ENCODE data around the gene LRRC53. TPM values are rescaled to one million over a fixed set of nuclear protein-coding genes. Genes with fewer than 3 reads are reported as not detected.

Gene LRRC53
- total RNA-seq, 4 donors from 2014 or later = not detected

DNA sequence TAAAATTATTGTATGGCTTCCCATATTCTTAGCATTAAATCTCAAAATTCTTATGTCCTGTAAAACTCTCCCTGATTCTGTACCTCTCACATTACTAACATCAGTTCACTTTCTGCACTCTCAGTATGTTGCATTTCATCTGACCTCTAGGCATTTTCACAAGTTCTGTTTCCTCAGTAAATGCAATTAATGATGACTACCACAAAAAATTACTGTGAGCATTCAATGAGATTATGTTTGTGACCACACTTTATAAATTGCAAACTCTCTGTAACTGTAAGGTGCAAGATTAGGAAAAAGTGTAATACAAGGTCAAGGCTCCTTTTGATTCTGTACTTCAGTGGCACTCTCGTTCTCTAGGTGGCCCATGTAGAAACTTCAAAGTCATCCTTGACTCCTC is 60.4 kb downstream of the LRRC53 start:
- TF ChIP-seq, protein P1, sequence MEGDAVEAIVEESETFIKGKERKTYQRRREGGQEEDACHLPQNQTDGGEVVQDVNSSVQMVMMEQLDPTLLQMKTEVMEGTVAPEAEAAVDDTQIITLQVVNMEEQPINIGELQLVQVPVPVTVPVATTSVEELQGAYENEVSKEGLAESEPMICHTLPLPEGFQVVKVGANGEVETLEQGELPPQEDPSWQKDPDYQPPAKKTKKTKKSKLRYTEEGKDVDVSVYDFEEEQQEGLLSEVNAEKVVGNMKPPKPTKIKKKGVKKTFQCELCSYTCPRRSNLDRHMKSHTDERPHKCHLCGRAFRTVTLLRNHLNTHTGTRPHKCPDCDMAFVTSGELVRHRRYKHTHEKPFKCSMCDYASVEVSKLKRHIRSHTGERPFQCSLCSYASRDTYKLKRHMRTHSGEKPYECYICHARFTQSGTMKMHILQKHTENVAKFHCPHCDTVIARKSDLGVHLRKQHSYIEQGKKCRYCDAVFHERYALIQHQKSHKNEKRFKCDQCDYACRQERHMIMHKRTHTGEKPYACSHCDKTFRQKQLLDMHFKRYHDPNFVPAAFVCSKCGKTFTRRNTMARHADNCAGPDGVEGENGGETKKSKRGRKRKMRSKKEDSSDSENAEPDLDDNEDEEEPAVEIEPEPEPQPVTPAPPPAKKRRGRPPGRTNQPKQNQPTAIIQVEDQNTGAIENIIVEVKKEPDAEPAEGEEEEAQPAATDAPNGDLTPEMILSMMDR (IDR thresholded peaks at IDR 0.05) = no peak
- DNase-seq (ENCODE audit: low spot score) (no peak), ATAC-seq (ENCODE audit: low FRiP score) (no peak)

DNA sequence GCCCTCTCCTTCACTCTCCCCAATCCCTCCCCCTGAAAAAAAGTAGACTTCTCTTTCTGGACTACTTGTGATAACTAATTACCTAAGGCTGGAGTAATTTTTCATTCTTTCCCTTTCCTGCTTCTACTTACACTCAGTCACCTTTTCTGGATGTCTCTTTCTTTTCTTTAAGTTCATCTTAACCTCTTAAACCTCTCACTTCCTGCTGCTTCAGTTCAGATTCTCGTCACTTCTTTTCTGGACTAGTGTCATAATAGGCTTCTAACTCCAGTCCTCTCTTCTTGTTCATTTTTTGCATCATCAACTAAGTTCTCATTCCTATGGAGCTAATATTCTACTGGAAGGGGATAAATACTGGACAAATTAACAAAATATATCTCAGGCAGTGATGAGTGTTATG is 75.4 kb downstream of the LRRC53 start:
- TF ChIP-seq, protein P1 (IDR thresholded peaks at IDR 0.05) = no peak
- DNase-seq (ENCODE audit: low spot score) (no peak), ATAC-seq (ENCODE audit: low FRiP score) (no peak)

DNA sequence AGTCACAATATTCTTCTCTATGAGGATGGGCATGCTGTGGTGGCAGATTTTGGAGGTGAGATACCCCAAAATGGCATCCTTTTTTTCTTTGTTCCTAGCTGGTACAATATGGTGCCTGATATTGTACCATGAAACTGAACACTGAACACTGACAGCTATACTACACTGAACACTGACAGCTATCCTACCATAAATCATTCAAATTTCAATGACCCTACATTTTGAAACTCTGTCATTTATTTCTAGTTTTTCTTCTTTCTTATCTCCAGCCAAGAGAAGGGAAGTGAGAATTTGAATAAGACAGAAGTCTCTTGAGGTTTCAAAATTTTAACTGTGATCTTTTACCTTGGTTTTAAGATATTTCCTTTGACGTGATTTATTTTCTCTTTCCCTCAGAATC is 76.3 kb downstream of the LRRC53 start:
- no peak for ATAC-seq (ENCODE audit: low FRiP score)
- DNase-seq (ENCODE audit: low spot score) = no peak
- TF ChIP-seq, protein P1 (IDR thresholded peaks at IDR 0.05) = no peak

DNA sequence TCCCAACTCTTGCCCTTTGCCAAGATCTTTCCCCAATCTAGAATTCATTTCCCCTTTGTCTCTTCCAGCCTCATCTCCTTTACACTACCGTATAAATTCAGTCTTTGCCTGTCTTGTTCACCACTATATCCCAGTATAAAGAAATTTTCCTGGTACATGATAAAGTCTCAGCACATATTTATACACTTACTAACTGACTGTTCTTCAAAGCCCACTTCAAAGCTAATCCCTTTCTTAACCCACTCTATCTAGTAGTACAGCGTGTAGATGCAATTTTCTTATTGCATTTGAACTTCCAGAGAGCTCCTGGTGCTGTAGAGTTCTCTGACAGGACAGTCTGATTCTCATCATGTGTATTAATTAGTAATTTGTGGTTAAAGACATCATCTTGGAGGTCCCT is 78.1 kb downstream of the LRRC53 start:
- TF ChIP-seq, protein P1 (IDR thresholded peaks at IDR 0.05) = no peak
- no peak for DNase-seq (ENCODE audit: low spot score)
- ATAC-seq (ENCODE audit: low FRiP score) = no peak

DNA sequence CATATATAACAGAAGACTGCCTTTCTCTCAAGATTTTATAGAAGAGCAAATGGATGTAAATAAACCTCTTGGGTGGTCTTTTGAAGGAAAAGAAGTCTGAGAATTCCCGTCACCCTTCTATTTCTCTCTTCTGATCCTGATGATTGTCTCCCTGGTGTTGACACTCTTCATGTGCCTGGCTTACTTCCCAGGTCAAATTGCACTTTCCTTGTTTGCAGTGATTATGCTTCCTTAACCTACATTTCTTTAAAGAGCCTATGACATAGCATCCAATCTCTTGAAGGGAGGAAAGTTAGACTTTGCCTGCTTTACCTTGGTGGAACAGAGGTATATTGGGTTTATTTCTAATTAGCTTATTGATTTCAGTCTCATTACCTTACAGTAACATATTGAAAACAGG is 80.1 kb downstream of the LRRC53 start:
- TF ChIP-seq, protein P1 (IDR thresholded peaks at IDR 0.05) = no peak
- no peak for ATAC-seq (ENCODE audit: low FRiP score)
- DNase-seq (ENCODE audit: low spot score) = no peak

DNA sequence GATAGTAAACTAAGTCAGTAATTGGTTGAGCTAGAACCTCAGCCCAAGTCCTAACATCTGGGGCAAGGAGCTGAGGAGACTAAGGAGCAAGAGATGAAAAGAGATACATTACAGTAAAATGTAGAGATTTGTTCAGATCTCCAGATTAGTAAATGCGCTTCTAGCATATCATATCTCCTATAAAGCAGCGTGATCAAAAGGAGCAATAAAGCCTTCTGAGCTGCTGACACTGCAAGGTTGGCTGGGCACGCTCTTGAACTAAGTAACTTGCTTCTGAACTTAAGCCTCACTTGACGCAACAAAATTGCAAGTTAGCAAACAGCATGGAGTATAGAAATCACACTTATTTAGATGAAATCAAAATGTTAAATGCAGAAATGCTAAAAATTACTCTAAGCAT is 80.9 kb downstream of the LRRC53 start:
- TF ChIP-seq, protein P1 (IDR thresholded peaks at IDR 0.05) = no peak
- DNase-seq (ENCODE audit: low spot score) (no peak), ATAC-seq (ENCODE audit: low FRiP score) (no peak)

DNA sequence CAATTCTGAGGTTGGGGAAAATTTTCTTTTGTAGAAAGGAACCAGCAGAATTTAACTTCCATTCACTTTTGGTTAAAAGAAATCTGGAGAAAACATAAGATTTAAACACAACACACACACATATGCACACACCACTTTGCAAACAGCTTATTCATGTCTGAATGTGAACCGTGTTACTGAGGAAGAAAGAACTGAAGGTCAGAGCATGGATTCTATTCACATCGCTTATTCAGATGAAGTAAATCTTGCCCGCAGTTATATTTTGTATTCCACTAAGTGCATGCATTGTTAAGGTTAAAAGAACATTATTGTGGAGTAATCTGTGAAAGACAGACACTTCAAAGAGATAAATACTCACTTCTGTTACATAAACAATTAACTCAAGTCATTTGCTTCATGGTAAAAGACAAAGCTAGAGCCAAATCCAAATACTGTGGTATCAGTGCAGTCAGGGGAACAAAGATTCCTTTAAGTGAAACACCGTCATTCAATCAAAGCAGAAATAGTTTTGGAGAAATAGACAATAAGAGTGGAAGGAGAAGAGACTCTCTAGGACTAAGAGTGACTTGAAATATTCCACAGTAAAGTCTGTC is 82.0 kb downstream of the LRRC53 start:
- ATAC-seq (ENCODE audit: low FRiP score) (no peak), DNase-seq (ENCODE audit: low spot score) (no peak)
- TF ChIP-seq, protein P1 (IDR thresholded peaks at IDR 0.05) = no peak

Data from omental fat pad (tissue), 4 donors.